Loucy (cell line): Measurements from ENCODE around the gene UBXN6.

Experiments used
- CTCF ChIP-seq: fragments of 200-600 bp; sonication (generic); conservative IDR thresholded peaks from 2 replicates; pipeline ENCODE4 v1.5.1; 2014; ENCODE audit warnings: mild to moderate bottlenecking, antibody characterized with exemption, low read length
- EZH2phosphoT487 ChIP-seq: fragments of 200-600 bp; IDR thresholded peaks from 2 replicates; pipeline ENCODE4 v1.6.1; 2018; ENCODE audit warnings: antibody characterized with exemption, mild to moderate bottlenecking, moderate library complexity, borderline replicate concordance

DNA sequence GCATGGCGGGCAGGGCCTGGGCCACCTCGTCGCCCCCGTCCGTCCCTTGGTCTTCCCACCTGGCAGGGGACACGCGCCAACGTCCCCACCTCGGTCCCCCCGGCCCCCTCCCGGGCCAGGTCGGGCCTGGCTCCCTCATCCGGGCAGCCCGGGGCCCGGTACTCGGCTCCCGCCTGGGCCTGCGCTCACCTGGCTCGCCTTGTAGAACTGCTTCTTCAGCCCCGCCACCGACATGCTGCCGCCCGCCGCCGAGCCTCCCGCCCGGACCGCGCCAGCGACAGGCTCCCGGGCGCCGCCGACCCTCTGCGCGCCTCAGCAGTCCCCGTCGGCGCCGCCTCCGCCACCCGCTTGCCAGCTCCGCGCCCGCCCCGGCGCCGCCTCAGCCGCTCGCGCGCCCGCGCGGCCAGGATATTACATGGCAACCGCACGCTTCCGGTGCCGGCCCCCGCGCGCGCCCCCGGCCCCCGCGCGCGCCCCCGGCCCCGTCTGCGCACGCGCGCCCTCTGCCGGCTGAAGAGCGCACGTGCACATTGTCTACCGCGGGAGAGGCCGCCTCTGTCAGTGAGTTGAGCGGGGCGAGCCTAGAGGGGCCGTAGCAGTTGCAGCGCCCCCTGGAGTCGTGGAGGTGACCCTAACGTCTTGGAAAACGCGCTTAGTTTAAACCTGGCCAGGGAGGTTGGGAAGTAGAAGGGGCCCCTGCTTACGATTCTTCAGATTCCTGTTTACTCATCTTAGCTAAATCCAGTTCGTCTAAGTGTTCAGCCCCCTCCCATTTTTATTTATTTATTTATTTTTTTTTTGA is 57.3 kb downstream of the UBXN6 start, which contains the start of gene SH3GL1:
- TF ChIP-seq CTCF (peak; percentile 83), EZH2phosphoT487 (no peak)
